GM12874 (cell line): Measurements from ENCODE around the gene CEACAM7.

Source experiments
- CTCF ChIP-seq: IDR thresholded peaks from 2 replicates; pipeline ENCODE4 v1.5.1; 2011; ENCODE audit warnings: low read depth, mild to moderate bottlenecking, control low read depth, low read length, moderate library complexity; ENCODE audit not compliant: insufficient read depth

Gene CEACAM7

GRCh38 chr19:41705393-41706174 lies 17.5 kb upstream of the CEACAM7 start:
- no peak for TF ChIP-seq CTCF

- no peak for TF ChIP-seq CTCF
Observed at GRCh38 chr19:41703602-41704293, 15.7 kb upstream of the CEACAM7 start.

- TF ChIP-seq CTCF = no peak
Observed at GRCh38 chr19:41702171-41702651, 14.1 kb upstream of the CEACAM7 start.

GRCh38 chr19:41701401-41702075 lies 13.5 kb upstream of the CEACAM7 start:
- peak; percentile 58 for TF ChIP-seq CTCF

GRCh38 chr19:41700381-41701195 lies 12.5 kb upstream of the CEACAM7 start:
- no peak for TF ChIP-seq CTCF

- TF ChIP-seq CTCF = no peak
Observed at GRCh38 chr19:41699968-41700323, 11.9 kb upstream of the CEACAM7 start.
